Mammary epithelial cell (primary cell): ENCODE data around the gene CIBAR2.

Experiments used
- CTCF ChIP-seq, 2 donors: IDR thresholded peaks in 1 of 2; conservative IDR thresholded peaks in 1 of 2; 2 replicates each; pipeline ENCODE4 v1.5.1; 2011 to 2012; ENCODE audit warnings: inconsistent platforms in 2 of 2, low read length in 2 of 2, mild to moderate bottlenecking in 2 of 2, control low read depth in 1 of 2, low read depth in 1 of 2; ENCODE audit not compliant: insufficient read depth in 1 of 2; ENCODE audit errors: extremely low read depth in 1 of 2
- EZH2 ChIP-seq: IDR thresholded peaks from 2 replicates; pipeline ENCODE4 v1.6.1; 2012; ENCODE audit warnings: low read length, inconsistent platforms, borderline replicate concordance

- TF ChIP-seq CTCF (conservative IDR thresholded peaks at IDR 0.05 in 1 of 2, IDR thresholded peaks at IDR 0.05 in 1 of 2; ENCODE audit: extremely low read depth in 1 of 2, insufficient read depth in 1 of 2, low read depth in 1 of 2, low read length in 2 of 2) (no peak), EZH2 (no peak)
These were observed 26.0 kb upstream of the CIBAR2 start for GRCh38 chr16:85138073-85138824.
